Neural progenitor cell (in vitro differentiated cells): ENCODE results near the gene TNNI3K. TPM values are rescaled to one million over a fixed set of nuclear protein-coding genes. Genes with fewer than 3 reads are reported as not detected.

ENCODE experiments used
- DNase-seq: peaks from one replicate; pipeline ENCODE4 v3.0.0-alpha.2; 2016; ENCODE audit warnings: low spot score
- H2AFZ ChIP-seq: fragments of 200-600 bp; sonication (generic); replicated peaks from 2 replicates; pipeline ENCODE4 v1.6.1; 2016; ENCODE audit warnings: antibody characterized with exemption
- H3F3A ChIP-seq: fragments of 200-600 bp; sonication (generic); 2 replicates; pipeline ENCODE4 v1.6.1; 2016; ENCODE audit warnings: antibody characterized with exemption, low read depth
- H3K27ac ChIP-seq: fragments of 200-600 bp; sonication (generic); 2 replicates; pipeline ENCODE4 v1.5.1; 2016; ENCODE audit warnings: mild to moderate bottlenecking
- H3K27me3 ChIP-seq: fragments of 200-600 bp; sonication (generic); 2 replicates; pipeline ENCODE4 v1.6.1; 2016; ENCODE audit warnings: mild to moderate bottlenecking, moderate library complexity
- H3K36me3 ChIP-seq: fragments of 200-600 bp; sonication (generic); 2 replicates; pipeline ENCODE4 v1.5.1; 2016
- H3K4me1 ChIP-seq: fragments of 200-600 bp; sonication (generic); 2 replicates; pipeline ENCODE4 v1.6.1; 2016; ENCODE audit warnings: mixed run types
- H3K4me2 ChIP-seq: fragments of 200-600 bp; sonication (generic); 2 replicates; pipeline ENCODE4 v1.6.1; 2016
- H3K4me3 ChIP-seq: fragments of 200-600 bp; sonication (generic); 2 replicates; pipeline ENCODE4 v1.5.1; 2016
- H3K79me2 ChIP-seq: fragments of 200-600 bp; sonication (generic); 2 replicates; pipeline ENCODE4 v1.6.1; 2016; ENCODE audit warnings: low read depth
- H3K9ac ChIP-seq: fragments of 200-600 bp; sonication (generic); 2 replicates; pipeline ENCODE4 v1.6.1; 2016
- H3K9me3 ChIP-seq: fragments of 200-600 bp; sonication (generic); 2 replicates; pipeline ENCODE4 v1.5.1; 2016; ENCODE audit warnings: low read depth
- H4K20me1 ChIP-seq: fragments of 200-600 bp; sonication (generic); 2 replicates; pipeline ENCODE4 v1.6.1; 2016; ENCODE audit warnings: low read depth
- H3K27ac Mint-ChIP-seq: 3 replicates; pipeline ENCODE4 v1.8.0; 2021; ENCODE audit warnings: mixed read lengths
- H3K27me3 Mint-ChIP-seq: 2 replicates; pipeline ENCODE4 v1.8.0; 2022; ENCODE audit warnings: low read depth, mild to moderate bottlenecking, inconsistent platforms, moderate library complexity, mixed read lengths; ENCODE audit not compliant: insufficient read depth
- H3K36me3 Mint-ChIP-seq: 3 replicates; pipeline ENCODE4 v1.8.0; 2021; ENCODE audit warnings: mixed read lengths
- H3K4me1 Mint-ChIP-seq: 3 replicates; pipeline ENCODE4 v1.8.0; 2021; ENCODE audit warnings: mixed read lengths
- H3K4me3 Mint-ChIP-seq: 3 replicates; pipeline ENCODE4 v1.8.0; 2021; ENCODE audit warnings: mild to moderate bottlenecking, moderate library complexity, mixed read lengths
- H3K9me3 Mint-ChIP-seq: 3 replicates; pipeline ENCODE4 v1.8.0; 2020; ENCODE audit warnings: mixed read lengths
- CTCF ChIP-seq: fragments of 200-600 bp; sonication (generic); IDR thresholded peaks from 2 replicates; pipeline ENCODE4 v1.5.1; 2017; ENCODE audit warnings: antibody characterized with exemption, mild to moderate bottlenecking
- EZH2 ChIP-seq: fragments of 200-600 bp; sonication (generic); IDR thresholded peaks from 2 replicates; pipeline ENCODE4 v1.6.1; 2017; ENCODE audit warnings: antibody characterized with exemption, mild to moderate bottlenecking, moderate library complexity
- EZH2phosphoT487 ChIP-seq: fragments of 200-600 bp; sonication (generic); IDR thresholded peaks from 2 replicates; pipeline ENCODE4 v1.6.1; 2017; ENCODE audit warnings: antibody characterized with exemption
- total RNA-seq: library from RNA; depleted of rRNA; stranded (reverse); fragments of >200 nt; gene quantifications from 2 replicates; pipeline ENCODE4 v1.2.3, GENCODE V29; 2015; ENCODE audit warnings: low replicate concordance

The TNNI3K gene
- total RNA-seq, 1 donor from 2014 or later, result 1.9 TPM

GRCh38 chr1:74328851-74329250 is 93.7 kb downstream of the TNNI3K start:
- Histone ChIP-seq H3K9me3 (no peaks in the 10 kb centered on the region), H3K27me3 (no peaks in the 10 kb centered on the region), H3K9ac (no peak overlapping the region), H3F3A (no peaks in the 10 kb centered on the region), H2AFZ (no peak overlapping the region), H3K4me3 (no peak overlapping the region), H4K20me1 (no peaks in the 10 kb centered on the region), H3K27ac (no peak overlapping the region), H3K4me2 (no peak overlapping the region), H3K4me1 (no peaks in the 10 kb centered on the region), H3K79me2 (no peaks in the 10 kb centered on the region), H3K36me3 (no peaks in the 10 kb centered on the region)
- DNase-seq, result no peak
- Mint-ChIP-seq H3K4me1 (peaks cover 3% of the 10 kb centered on the region), H3K36me3 (no peaks in the 10 kb centered on the region), H3K27me3 (no peaks in the 10 kb centered on the region), H3K27ac (no peak overlapping the region), H3K4me3 (no peak overlapping the region), H3K9me3 (no peaks in the 10 kb centered on the region)
- TF ChIP-seq EZH2 (no peak), EZH2phosphoT487 (no peak), CTCF (no peak)

GRCh38 chr1:74333244-74333643 is 98.1 kb downstream of the TNNI3K start:
- Histone ChIP-seq H4K20me1 (no peaks in the 10 kb centered on the region), H3K9me3 (no peaks in the 10 kb centered on the region)

GRCh38 chr1:74334147-74334546 is 99.0 kb downstream of the TNNI3K start:
- Histone ChIP-seq H2AFZ (no peak overlapping the region), H3K79me2 (no peaks in the 10 kb centered on the region), H3K9me3 (no peaks in the 10 kb centered on the region), H3K9ac (no peak overlapping the region), H3K36me3 (no peaks in the 10 kb centered on the region), H3K27ac (no peak overlapping the region), H3K4me2 (no peak overlapping the region), H3K4me3 (no peak overlapping the region), H3F3A (no peaks in the 10 kb centered on the region), H4K20me1 (no peaks in the 10 kb centered on the region), H3K4me1 (peaks cover 8% of the 10 kb centered on the region), H3K27me3 (no peaks in the 10 kb centered on the region)
- Mint-ChIP-seq H3K27me3 (no peaks in the 10 kb centered on the region), H3K4me3 (no peak overlapping the region), H3K4me1 (peaks cover 13% of the 10 kb centered on the region), H3K27ac (no peak overlapping the region), H3K36me3 (peaks cover 2% of the 10 kb centered on the region), H3K9me3 (no peaks in the 10 kb centered on the region)
- TF ChIP-seq CTCF (no peak), EZH2 (no peak), EZH2phosphoT487 (no peak)
- DNase-seq, result no peak

More at GRCh38 chr1:74333244-74333643, 98.1 kb downstream of the TNNI3K start:
- H3K4me3 Mint-ChIP-seq, result no peak overlapping the region
- H3K9me3 Mint-ChIP-seq, result no peaks in the 10 kb centered on the region
- H3K36me3 Mint-ChIP-seq, result peaks cover under 1% of the 10 kb centered on the region
- no peaks in the 10 kb centered on the region for H3F3A ChIP-seq
- no peaks in the 10 kb centered on the region for H3K27me3 ChIP-seq
- TF ChIP-seq CTCF (no peak), EZH2 (no peak), EZH2phosphoT487 (no peak)
- no peak overlapping the region for H3K4me2 ChIP-seq
- no peak overlapping the region for H3K9ac ChIP-seq
- H3K27ac ChIP-seq, result no peak overlapping the region
- H2AFZ ChIP-seq, result no peak overlapping the region
- peaks cover 3% of the 10 kb centered on the region for H3K4me1 ChIP-seq
- no peaks in the 10 kb centered on the region for H3K27me3 Mint-ChIP-seq
- H3K79me2 ChIP-seq, result no peaks in the 10 kb centered on the region
- H3K4me1 Mint-ChIP-seq, result peaks cover 4% of the 10 kb centered on the region
- no peaks in the 10 kb centered on the region for H3K36me3 ChIP-seq
- no peak overlapping the region for H3K27ac Mint-ChIP-seq
- no peak overlapping the region for H3K4me3 ChIP-seq
- no peak for DNase-seq
